Stimulated activated CD4-positive, alpha-beta T cell treated with anti-CD3 and anti-CD28 coated beads, Interleukin-4, amount 100 ng/mL, for 4 hours (primary cell): ENCODE data around the gene SELENOM.
"Not testable (repeated sequence)": the region's sequence is repeated elsewhere in the genome, so short reads cannot be mapped to it uniquely, and the experiment has no call there.

ENCODE experiments used
- DNase-seq, 2 experiments: peaks; one replicate each; pipeline ENCODE4 v3.0.0-alpha.2; 2020

The SELENOM gene

DNA sequence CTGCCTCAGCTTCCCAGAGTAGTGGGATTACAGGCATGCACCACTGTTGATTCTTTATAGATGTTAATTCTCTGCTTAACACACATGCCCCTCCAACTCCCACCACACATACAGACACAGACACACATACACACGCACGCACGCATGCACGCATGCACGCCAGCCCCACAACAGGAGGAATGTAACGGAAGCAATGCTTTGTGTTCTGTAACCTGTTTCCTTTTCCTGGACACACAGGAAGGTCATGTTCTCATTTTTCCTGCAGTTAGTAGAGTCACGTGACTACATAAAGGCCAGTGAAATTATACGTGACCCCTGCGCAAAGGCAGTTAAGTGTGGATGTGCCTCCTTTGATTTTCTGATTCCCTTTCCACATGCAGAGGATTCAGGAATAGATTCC lies 34.2 kb downstream of the SELENOM start:
- DNase-seq = not testable (repeated sequence)

GRCh38 chr22:31069691-31070314 lies 37.6 kb downstream of the SELENOM start:
- DNase-seq = not testable (repeated sequence)

DNA sequence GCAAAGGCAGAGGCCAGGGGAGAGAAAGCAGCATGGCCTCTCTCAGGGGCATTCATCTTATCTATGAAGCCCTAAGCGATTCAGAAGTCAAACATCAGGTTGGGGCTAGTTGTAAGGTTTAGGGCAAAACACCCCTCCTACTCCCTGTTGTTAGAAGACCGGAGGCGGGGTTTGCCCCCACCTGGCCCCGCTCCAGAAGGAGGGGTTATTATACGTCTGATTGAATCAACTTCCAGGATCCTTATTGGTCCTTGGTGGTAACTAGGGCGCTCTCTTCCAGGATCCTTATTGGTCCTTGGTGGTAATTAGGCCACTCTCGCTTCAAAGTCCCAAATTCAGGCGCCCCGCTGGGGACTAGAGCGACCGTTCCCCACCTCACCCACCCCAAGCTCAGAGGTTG lies 38.4 kb downstream of the SELENOM start:
- DNase-seq = no peak

DNA sequence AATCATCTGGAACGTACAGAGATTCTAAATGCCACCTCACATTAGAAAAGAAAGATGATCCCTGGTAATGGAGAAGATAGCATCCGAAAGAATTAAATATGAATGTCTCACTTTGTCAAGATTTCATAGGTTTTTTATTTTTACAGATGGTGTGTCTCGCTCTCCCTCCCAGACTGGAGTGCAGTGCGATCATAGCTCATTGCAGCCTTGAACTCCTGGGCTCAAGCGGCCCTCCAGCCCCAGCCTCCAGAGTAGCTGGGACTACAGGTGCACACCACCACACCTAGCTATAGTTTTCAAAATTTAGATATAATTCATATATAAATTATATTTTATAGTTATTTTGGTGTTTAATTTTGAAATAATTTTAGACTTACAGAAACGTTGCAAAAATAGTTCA lies 43.0 kb downstream of the SELENOM start:
- no peak for DNase-seq

DNA sequence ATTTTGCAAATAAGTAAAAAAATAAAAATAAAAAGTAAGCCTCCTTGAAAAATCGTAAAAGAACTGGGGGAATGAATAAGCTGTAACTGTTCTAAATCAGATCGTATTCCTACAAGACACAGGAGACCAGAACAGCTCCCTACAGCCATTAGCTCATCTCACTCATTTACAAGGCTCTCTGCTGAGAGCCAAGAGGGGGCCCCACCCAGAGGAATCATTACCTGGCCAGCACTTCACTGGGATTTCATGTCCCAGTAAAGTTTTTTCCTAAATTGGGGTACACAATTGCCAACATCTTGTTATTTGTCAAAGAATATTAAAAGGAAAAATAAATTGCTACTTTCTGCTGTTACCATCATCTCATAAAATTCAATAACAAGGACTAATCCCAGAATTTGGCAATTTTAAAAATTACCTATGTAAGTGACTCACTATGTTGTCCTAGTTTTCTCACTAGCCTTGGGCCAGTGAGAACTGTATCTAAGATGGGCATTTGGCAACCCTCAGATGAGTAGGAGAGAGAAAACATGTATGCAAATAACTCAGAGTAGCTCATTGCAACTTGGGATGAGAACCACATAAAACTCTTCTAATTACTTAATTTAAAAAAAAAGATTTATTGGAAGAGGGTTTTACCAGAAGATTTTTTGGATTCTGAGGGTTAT lies 44.7 kb downstream of the SELENOM start:
- DNase-seq = no peak

GRCh38 chr22:31059663-31060062 lies 47.7 kb downstream of the SELENOM start:
- DNase-seq = not testable (repeated sequence)

DNA sequence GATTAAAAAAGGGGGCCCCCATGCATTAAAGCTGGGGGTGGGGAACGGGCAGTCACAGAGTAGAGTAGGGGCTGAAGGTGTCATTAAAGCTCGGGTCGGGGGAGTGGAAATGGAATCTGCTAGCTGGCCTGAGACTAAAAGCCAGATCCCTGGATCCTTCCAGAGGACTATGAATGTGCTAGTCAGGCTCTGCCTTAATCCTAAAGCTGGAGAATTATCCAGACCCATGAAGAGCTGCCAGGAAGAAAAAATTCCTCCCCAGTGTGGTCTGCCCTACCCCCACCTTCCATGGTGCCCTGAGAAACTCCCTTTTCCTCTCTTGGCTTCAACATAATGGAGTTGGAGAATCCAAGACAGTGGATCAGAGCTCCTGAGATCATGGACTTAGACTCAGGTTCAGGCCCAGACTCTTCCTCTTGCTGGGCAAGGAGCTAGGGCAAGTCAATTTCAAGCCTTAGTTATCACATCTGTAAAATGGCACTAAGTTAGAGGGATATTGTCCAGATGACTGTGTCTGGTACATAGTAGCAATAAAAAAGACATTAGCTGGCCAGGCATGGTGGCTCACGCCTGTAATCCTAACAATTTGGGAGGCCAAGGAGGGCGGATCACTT lies 50.3 kb downstream of the SELENOM start:
- DNase-seq = no peak

DNA sequence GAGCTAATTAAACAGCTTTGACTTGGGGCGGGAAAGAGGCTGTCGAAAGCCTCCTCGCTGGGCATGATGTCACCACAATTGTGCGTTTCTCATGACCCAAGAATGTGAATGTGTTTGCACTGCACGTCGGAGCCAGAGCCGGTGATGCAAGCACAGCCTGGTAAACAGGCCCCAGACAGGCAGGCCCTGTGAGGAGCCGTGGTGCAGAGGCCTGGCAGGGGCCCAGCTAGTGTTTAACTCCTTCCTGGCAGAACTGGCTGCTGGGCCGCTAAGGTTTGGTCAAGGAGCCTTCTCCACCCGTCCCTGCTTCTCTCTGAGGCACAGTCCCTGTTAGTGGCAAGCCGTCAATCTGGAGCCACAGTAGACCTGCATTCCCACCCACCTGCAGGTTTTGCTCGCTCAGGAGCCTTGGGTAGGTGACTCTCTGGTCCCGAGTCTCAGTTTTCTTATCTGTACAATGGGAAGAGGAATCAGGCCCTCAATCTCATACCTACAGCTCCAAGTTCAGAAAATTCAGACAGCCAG lies 51.7 kb downstream of the SELENOM start:
- DNase-seq = no peak

GRCh38 chr22:31055117-31055634 lies 52.2 kb downstream of the SELENOM start:
- no peak for DNase-seq
